DOHH2 (cell line): ENCODE results near the gene RPS14.

ENCODE experiments used
- CTCF ChIP-seq: fragments of 200-600 bp; sonication (generic); IDR thresholded peaks from one replicate; pipeline ENCODE4 v1.5.1; 2014; ENCODE audit warnings: antibody characterized with exemption, mild to moderate bottlenecking, low read depth, low read length; ENCODE audit not compliant: poor library complexity, severe bottlenecking
- EZH2phosphoT487 ChIP-seq: fragments of 200-600 bp; sonication (generic); IDR thresholded peaks from 2 replicates; pipeline ENCODE4 v1.6.1; 2017; ENCODE audit warnings: borderline replicate concordance, mild to moderate bottlenecking, antibody characterized with exemption, low read length, moderate library complexity, mixed read lengths

GRCh38 chr5:150484964-150485692, 35.6 kb upstream of the RPS14 start:
- TF ChIP-seq CTCF (no peak), EZH2phosphoT487 (no peak)
